Kidney (tissue), 14 donors: ENCODE data around the gene SHH. TPM values are rescaled to one million over a fixed set of nuclear protein-coding genes. Genes with fewer than 3 reads are reported as not detected.

Experiments
- DNase-seq, 5 donors: peaks; one replicate each; pipeline ENCODE4 v3.0.0-alpha.2; 2013 to 2020
- FAIRE-seq: peaks from 2 replicates; lab custom pipeline; 2012; peaks lifted over from hg19 to GRCh38; lab: Jason Lieb, UNC
- H3K27ac ChIP-seq, 2 donors: one replicate each; pipeline ENCODE4 v1.7.0; 2013; ENCODE audit warnings: low read depth in 2 of 2, low read length in 2 of 2, inconsistent platforms in 1 of 2
- H3K27me3 ChIP-seq: one replicate; pipeline ENCODE4 v1.7.1; 2013; ENCODE audit warnings: low read length, inconsistent platforms; ENCODE audit not compliant: control insufficient read depth, insufficient read depth
- H3K36me3 ChIP-seq, 3 donors: one replicate each; pipeline versions ENCODE4 v1.7.0 to v1.7.1; 2013; ENCODE audit warnings: low read length in 3 of 3, control low read depth in 1 of 3, inconsistent platforms in 1 of 3; ENCODE audit not compliant: insufficient read depth in 3 of 3, control insufficient read depth in 2 of 3
- H3K4me1 ChIP-seq, 3 donors: one replicate each; pipeline versions ENCODE4 v1.7.0 to v1.7.1; 2013; ENCODE audit warnings: low read length in 3 of 3, inconsistent platforms in 1 of 3, low read depth in 1 of 3; ENCODE audit not compliant: control insufficient read depth in 2 of 3, insufficient read depth in 2 of 3
- H3K4me3 ChIP-seq, 3 donors: one replicate each; pipeline versions ENCODE4 v1.7.0 to v1.8.1; 2013; ENCODE audit warnings: low read length in 3 of 3, control low read depth in 1 of 3, inconsistent platforms in 1 of 3
- H3K9ac ChIP-seq, 3 donors: one replicate each; pipeline versions ENCODE4 v1.7.0 to v1.7.1; 2013; ENCODE audit warnings: low read length in 3 of 3, control low read depth in 1 of 3, inconsistent platforms in 1 of 3
- H3K9me3 ChIP-seq, 3 donors: one replicate each; pipeline versions ENCODE4 v1.7.0 to v1.7.1; 2013; ENCODE audit warnings: low read length in 3 of 3, control low read depth in 1 of 3, inconsistent platforms in 1 of 3; ENCODE audit not compliant: control insufficient read depth in 2 of 3, insufficient read depth in 1 of 3
- CTCF ChIP-seq: IDR thresholded peaks from 3 replicates; pipeline ENCODE4 v1.5.1; 2012; ENCODE audit warnings: mild to moderate bottlenecking, moderate library complexity, borderline replicate concordance; ENCODE audit not compliant: insufficient read depth; ENCODE audit errors: extremely low read depth
- intact Hi-C: fragments of 100-400 bp; cut with DNase I; formaldehyde crosslinking; loops from one replicate; pipeline ENCODE4 v1.11.1; 2022
- polyA plus RNA-seq: library from polyadenylated mRNA; stranded (reverse); fragments of 350-450 nt; fragmentation: Illumina TruSeq; extraction: RNeasy Lipid Tissue Mini Kit (QIAGEN cat#74804); gene quantifications from one replicate; pipeline ENCODE4 v1.2.3, GENCODE V29; 2014; ENCODE audit warnings: low read depth, low replicate concordance; ENCODE audit not compliant: insufficient read depth
- total RNA-seq: library from RNA; stranded (reverse); fragmentation: NEBNext Ultra II Directional; extraction: Animal tissue kit (Norgen Biotek cat#: 25700); gene quantifications from one replicate; pipeline ENCODE4 v1.2.1, GENCODE V29; 2021
- donor health status: control.
- donor health status: control.
- donor health status: control.
- donor health status: control.
- donor health status: control.
- donor health status: DM: yes; HTN: yes; CAD: no.
- donor health status: Normal renal cell carcinoma (clear cell type).

Gene SHH
- total and polyA plus RNA-seq, 2 donors from 2014 or later = 2.0 to 15.2 TPM

DNA sequence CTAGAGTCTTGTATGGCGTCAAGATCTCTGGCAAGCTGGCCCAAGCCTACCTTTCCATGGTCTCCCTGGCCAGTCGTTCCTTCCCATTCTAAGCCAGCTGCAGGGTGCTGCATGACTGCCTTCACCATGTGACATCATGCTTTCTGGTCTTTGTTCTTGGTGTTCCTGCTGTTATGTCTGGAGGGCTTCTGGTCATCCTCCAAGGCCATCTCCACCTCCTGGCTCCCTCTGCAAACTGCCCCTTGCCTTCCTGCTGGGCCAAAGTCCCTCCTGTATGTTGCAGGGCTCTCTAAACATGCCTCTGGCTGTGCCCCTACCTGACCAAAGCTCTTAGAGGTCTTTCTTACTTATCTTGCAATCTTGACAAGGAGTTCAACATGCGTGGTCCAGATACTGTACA lies 44.4 kb upstream of the SHH start:
- Histone ChIP-seq H3K9ac (no peak overlapping the region), H3K27ac (no peak overlapping the region), H3K4me1 (peaks cover 0 to 3% (median 0%) of the 10 kb centered on the region in 3 donors), H3K9me3 (peaks cover 0 to 4% (median 3%) of the 10 kb centered on the region in 3 donors), H3K4me3 (no peak overlapping the region), H3K27me3 (no peaks in the 10 kb centered on the region), H3K36me3 (no peaks in the 10 kb centered on the region)
- TF ChIP-seq CTCF = no peak
- FAIRE-seq = no peak
- peak in 2 of 5 donors; percentile 9 to 19 for DNase-seq
- intact Hi-C loops = no loop called here

DNA sequence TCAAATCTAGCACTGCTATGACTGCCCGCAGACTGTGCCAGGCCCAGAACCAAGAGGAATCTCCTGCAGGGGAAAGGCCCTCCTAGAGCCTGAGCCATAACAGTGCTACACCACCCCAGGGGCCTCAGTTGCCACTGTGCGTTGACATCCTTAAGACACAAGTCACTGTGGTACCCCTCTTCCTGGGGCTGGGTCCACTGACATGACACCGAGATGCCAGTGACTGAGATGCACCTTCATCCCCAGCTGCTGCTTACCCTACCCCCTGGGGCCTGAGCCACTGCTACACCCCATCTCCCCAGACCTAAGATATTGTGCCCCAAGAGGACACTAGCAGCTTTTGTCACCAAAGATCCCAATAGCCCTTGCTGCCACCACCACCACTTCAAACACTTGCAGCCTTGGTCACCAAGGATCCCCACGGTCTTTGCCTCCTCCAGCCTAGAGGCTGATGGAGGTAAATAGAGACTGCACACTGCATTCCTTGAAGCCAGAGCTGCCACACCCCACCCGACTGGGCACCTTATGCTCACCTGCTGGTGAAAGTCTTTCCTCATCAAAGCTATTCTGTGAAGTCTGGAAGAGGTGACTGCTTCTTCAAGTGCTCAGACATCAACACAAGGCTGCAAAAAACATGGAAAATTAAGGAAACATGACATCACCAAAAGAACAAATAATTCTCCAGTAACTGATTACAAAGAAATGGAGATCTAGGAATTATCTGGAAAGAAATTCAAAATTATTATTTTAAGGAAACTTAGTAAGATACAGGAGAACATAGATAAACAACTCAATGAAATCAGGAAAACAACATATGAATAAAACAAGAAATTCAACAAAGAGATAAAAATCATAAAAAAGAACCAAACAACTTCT lies 40.4 kb upstream of the SHH start:
- Histone ChIP-seq H3K4me3 (no peak overlapping the region), H3K27me3 (no peaks in the 10 kb centered on the region), H3K9ac (no peak overlapping the region), H3K9me3 (peaks cover 0 to 4% (median 0%) of the 10 kb centered on the region in 3 donors), H3K4me1 (no peaks in the 10 kb centered on the region), H3K36me3 (no peaks in the 10 kb centered on the region), H3K27ac (no peak overlapping the region)
- intact Hi-C loops = no loop called here
- TF ChIP-seq CTCF = no peak
- DNase-seq (peak in 2 of 5 donors; percentile 1 to 13), FAIRE-seq (no peak)

DNA sequence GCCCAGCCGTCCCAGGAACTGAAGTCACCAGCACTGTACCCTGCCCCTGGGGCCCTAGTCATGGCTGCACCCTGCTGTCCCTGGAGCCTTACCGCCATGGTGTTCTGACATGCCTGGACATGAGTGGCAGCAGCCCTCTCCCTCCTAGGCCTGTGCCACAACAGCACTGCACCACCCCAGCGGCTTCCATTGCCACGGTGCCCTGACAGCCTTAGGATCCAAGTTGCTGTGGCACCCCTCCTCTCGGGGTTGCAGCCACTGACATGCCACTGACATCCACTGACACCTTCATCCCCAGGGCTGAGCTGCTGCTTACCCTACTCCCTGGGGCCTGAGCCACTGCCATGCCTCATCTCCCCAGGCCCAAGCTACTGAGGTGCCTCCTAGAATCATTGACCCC lies 39.6 kb upstream of the SHH start:
- no peak overlapping the region for H3K27ac ChIP-seq
- no peak overlapping the region for H3K9ac ChIP-seq
- peaks cover 0 to 4% (median 0%) of the 10 kb centered on the region in 3 donors for H3K9me3 ChIP-seq
- FAIRE-seq (no peak), DNase-seq (peak in 2 of 5 donors; percentile 4 to 19)
- intact Hi-C loops = no loop called here
- no peak for TF ChIP-seq CTCF
- H3K4me1 ChIP-seq = no peaks in the 10 kb centered on the region
- H3K27me3 ChIP-seq = no peaks in the 10 kb centered on the region
- H3K4me3 ChIP-seq = no peak overlapping the region
- H3K36me3 ChIP-seq = no peaks in the 10 kb centered on the region
